ENCODE measurements around the gene PTGS1.
"Not testable (repeated sequence)": the region's sequence is repeated elsewhere in the genome, so short reads cannot be mapped to it uniquely, and the experiment has no call there.

The PTGS1 gene

GRCh38 chr9:122349201-122349600, 21.6 kb upstream of the PTGS1 start:
- TF ChIP-seq CTCF (IDR thresholded peaks at IDR 0.05; ENCODE audit: control extremely low read depth, extremely low read depth, low read depth, missing control alignments): no peak
- no peak for DNase-seq (ENCODE audit: extremely low spot score)
- CTCF ChIA-PET: interaction anchor here (0.9 to 11.1 kb wide), 13 partner anchors 11 to 260 kb away, joined by 3 to 243 read pairs (median 6); no protein-coding TSS in a partner anchor
- POLR2A ChIA-PET: no interaction called here

DNA sequence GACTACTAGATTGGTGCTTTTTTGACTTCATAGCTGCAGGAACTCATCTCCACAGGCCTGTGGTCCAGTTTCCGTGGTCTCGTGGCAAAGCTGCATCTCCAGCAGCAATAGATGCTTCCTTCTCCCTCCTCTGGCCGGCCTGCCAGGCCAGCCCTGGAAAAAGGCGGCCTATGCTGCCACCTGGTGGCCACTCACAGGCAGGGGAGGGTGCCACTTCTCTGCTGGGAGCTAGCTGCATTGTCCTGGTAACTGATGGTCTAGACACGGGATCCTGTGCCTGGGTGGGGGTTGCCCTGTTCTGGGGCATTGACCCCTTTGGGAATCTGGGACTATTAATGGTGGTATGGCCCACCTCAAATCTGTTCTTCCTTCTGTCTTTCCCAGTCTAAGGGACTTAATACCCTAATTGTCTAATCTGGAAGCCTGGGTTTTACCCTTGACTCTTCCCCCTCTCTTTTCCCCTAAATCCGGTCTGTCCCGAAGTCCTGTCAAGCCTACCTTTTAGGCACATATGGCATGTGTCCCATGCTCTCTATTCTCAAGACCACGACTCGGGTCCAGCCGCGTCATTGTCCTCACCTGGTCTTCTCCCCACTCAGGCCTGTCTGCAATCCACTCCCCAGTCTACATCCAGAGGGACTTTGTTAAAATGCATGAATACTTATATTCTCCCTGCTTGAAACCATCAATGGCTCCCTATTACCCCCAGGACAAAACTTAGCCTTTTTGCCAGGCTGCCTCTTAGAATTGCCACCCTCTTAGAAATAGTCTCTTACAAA, 20.1 kb upstream of the PTGS1 start:
- ChIA-PET CTCF (interaction anchor here (0.6 to 11.1 kb wide), 42 partner anchors 9 to 459 kb away, joined by 3 to 243 read pairs (median 4); partner anchors contain the start of gene PTGS1), POLR2A (no interaction called here)
- peak; percentile 99 for TF ChIP-seq CTCF (IDR thresholded peaks at IDR 0.05; ENCODE audit: control extremely low read depth, extremely low read depth, low read depth, missing control alignments)
- peak; percentile 86 for DNase-seq (ENCODE audit: extremely low spot score)

DNA sequence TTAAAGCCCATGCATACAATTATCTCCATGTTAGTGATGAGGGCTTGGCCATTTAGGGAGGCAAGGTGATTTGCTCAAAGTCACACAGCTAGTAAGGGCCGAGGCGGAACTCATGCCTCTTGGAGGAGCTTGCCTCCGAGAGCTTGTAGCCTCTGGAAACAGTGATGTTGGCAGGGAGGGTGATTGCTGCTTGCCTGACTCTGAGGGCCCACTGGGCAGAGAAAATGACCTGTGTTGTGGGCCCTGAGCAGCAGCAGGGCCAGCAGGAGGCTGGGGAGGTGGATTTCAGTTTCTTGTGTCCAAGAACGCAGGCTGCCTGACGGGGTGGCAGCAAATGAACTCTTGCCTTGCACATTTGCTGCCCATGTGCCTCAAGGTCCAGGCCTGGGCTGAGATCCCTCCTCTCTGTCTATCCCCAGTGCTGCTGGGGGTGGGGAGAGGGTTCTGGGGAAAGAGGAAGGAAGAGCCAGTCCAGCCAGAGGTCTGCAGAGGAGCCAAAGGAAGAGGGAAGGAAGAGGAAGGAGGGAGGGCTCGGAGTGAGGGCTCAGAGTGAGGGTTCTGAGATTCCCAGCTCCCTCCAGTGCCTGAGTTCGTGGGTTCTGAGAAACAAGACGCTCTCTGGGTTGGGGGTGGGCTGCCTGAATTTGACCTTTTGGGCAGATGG, 16.2 kb upstream of the PTGS1 start:
- TF ChIP-seq CTCF (IDR thresholded peaks at IDR 0.05; ENCODE audit: control extremely low read depth, extremely low read depth, low read depth, missing control alignments): no peak
- ChIA-PET POLR2A (no interaction called here), CTCF (interaction anchor here (1.0 to 4.9 kb wide), 5 partner anchors 9 to 230 kb away, joined by 3 to 22 read pairs (median 4); no protein-coding TSS in a partner anchor)
- DNase-seq (ENCODE audit: extremely low spot score): no peak

DNA sequence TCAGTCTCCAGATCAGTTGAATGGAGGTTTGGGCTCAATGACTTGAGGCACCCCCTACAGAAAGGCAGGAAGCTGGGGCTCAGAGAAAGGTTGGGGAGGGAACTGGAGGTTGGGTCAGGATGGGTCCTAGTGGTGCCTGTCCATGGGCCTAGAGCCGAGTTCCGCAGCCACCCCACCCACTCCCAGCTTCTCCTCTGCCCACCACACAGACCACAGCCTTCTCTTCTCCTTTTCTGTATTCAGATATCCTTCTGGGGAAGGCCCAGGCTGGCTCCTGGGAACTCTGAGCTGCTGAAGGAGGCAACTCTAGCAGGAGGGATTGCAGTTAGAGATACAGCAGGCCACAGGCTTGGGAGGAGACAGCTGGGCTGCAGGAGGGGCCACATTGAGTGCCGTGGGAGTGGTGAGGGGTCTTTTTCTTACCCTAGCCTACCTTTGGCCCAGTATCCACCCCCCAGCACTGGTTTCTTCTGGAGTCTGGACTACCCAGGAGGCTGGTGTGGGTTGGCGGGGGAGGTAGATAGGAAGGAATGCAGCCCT, 15.4 kb upstream of the PTGS1 start:
- POLR2A ChIA-PET: no interaction called here
- no peak for TF ChIP-seq CTCF (IDR thresholded peaks at IDR 0.05; ENCODE audit: control extremely low read depth, extremely low read depth, low read depth, missing control alignments)
- DNase-seq (ENCODE audit: extremely low spot score): no peak

GRCh38 chr9:122356627-122357026, 14.2 kb upstream of the PTGS1 start:
- ChIA-PET CTCF (interaction anchor here (1.0 to 4.9 kb wide), 3 partner anchors 11 to 232 kb away, joined by 3 to 22 read pairs (median 8); no protein-coding TSS in a partner anchor), POLR2A (no interaction called here)
- TF ChIP-seq CTCF (IDR thresholded peaks at IDR 0.05; ENCODE audit: control extremely low read depth, extremely low read depth, low read depth, missing control alignments): peak; percentile 4
- no peak for DNase-seq (ENCODE audit: extremely low spot score)

More for the DNA sequence above, 15.4 kb upstream of the PTGS1 start:
- CTCF ChIA-PET: interaction anchor here (1.0 to 4.9 kb wide), 3 partner anchors 10 to 256 kb away, joined by 3 to 22 read pairs (median 8); no protein-coding TSS in a partner anchor

- ChIA-PET CTCF (interaction anchor here (3.0 to 10.1 kb wide), 2 partner anchors 10 to 262 kb away, joined by 12 to 52 read pairs; no protein-coding TSS in a partner anchor), POLR2A (no interaction called here)
- TF ChIP-seq CTCF (IDR thresholded peaks at IDR 0.05; ENCODE audit: control extremely low read depth, extremely low read depth, low read depth, missing control alignments): no peak
- DNase-seq (ENCODE audit: extremely low spot score): no peak
Measured at GRCh38 chr9:122360891-122361290, 9.9 kb upstream of the PTGS1 start.

- DNase-seq (ENCODE audit: extremely low spot score); POLR2A ChIA-PET: not testable (repeated sequence)
- CTCF ChIA-PET: interaction anchor here (1.1 to 10.1 kb wide), 5 partner anchors 12 to 267 kb away, joined by 3 to 52 read pairs (median 5); no protein-coding TSS in a partner anchor
Measured at GRCh38 chr9:122363131-122363530, 7.7 kb upstream of the PTGS1 start.

All from GM10248 (cell line).